GM12878 (cell line): Measurements from ENCODE around the gene CHD9. TPM values are rescaled to one million over a fixed set of nuclear protein-coding genes. Genes with fewer than 3 reads are reported as not detected.

ENCODE experiments used
- ATAC-seq: fragments of 200-7000 bp; cut with Tn5 transposase; 3 replicates; pipeline ENCODE4 v1.9.1; 2020; ENCODE audit warnings: mild to moderate bottlenecking, moderate library complexity
- BruUV-seq: library from RNA; stranded (reverse); fragments of 400-500 nt; replicated peaks from 2 replicates; lab custom pipeline; 2021; lab: Mats Ljungman, UMichigan
- CTCF ChIA-PET: fragments of 300-600 bp; sonication (Branson Sonifier 250); formaldehyde crosslinking; extraction: SDS; loops from one replicate; lab custom pipeline; 2021; ENCODE audit warnings: inconsistent platforms; lab: Yijun Ruan, JAX
- POLR2A ChIA-PET: fragments of 350-600 bp; formaldehyde crosslinking; extraction: SDS; loops from one replicate; lab custom pipeline; 2021; ENCODE audit warnings: inconsistent platforms; lab: Charles Lee
- RAD21 ChIA-PET: fragments of 300-600 bp; sonication (Branson Sonifier 250); formaldehyde crosslinking; loops from one replicate; lab custom pipeline; 2023; ENCODE audit warnings: antibody characterized with exemption; ENCODE audit not compliant: unreplicated experiment; lab: Charles Lee
- SMC1A ChIA-PET: fragments of 300-600 bp; sonication (Branson Sonifier 250); formaldehyde crosslinking; loops from one replicate; lab custom pipeline; 2023; ENCODE audit not compliant: unreplicated experiment, uncharacterized antibody; lab: Charles Lee
- DNase-seq: peaks from one replicate; pipeline ENCODE4 v3.0.0-alpha.2; 2011; ENCODE audit warnings: low read depth, low spot score
- FAIRE-seq: peaks from 3 replicates; lab custom pipeline; 2011; peaks lifted over from hg19 to GRCh38; lab: Jason Lieb, UNC
- H2AFZ ChIP-seq: 2 replicates; pipeline ENCODE4 v1.6.0; 2011; ENCODE audit warnings: low read depth, low read length, control low read depth; ENCODE audit not compliant: control insufficient read depth
- H3K27ac ChIP-seq: 2 replicates; pipeline ENCODE4 v1.5.1; 2011; ENCODE audit warnings: control low read depth; ENCODE audit not compliant: control insufficient read depth, insufficient read depth
- H3K27me3 ChIP-seq, 2 experiments: replicated peaks in 1 of 2; 2 replicates each; pipeline versions ENCODE4 v1.6.0 to v1.6.1; 2011; ENCODE audit warnings: low read length in 1 of 2; ENCODE audit not compliant: control insufficient read depth in 2 of 2, insufficient read depth in 2 of 2
- H3K36me3 ChIP-seq, 2 experiments: 2 replicates each; pipeline ENCODE4 v1.5.1; 2011; ENCODE audit warnings: low read length in 1 of 2; ENCODE audit not compliant: control insufficient read depth in 2 of 2, insufficient read depth in 2 of 2
- H3K4me1 ChIP-seq: 2 replicates; pipeline ENCODE4 v1.6.1; 2011; ENCODE audit warnings: mild to moderate bottlenecking, low read length, moderate library complexity, mixed read lengths; ENCODE audit not compliant: control insufficient read depth, insufficient read depth
- H3K4me2 ChIP-seq: 2 replicates; pipeline ENCODE4 v1.6.0; 2011; ENCODE audit warnings: control low read depth; ENCODE audit not compliant: control insufficient read depth, insufficient read depth
- H3K4me3 ChIP-seq: fragments of 200-600 bp; sonication (generic); 2 replicates; pipeline ENCODE4 v1.5.1; 2016
- H3K79me2 ChIP-seq: 2 replicates; pipeline ENCODE4 v1.6.0; 2011; ENCODE audit warnings: low read length; ENCODE audit not compliant: control insufficient read depth, insufficient read depth
- H3K9ac ChIP-seq: 2 replicates; pipeline ENCODE4 v1.8.0; 2011; ENCODE audit warnings: low read length, control low read depth, mixed read lengths; ENCODE audit not compliant: control insufficient read depth, insufficient read depth
- H3K9me3 ChIP-seq: replicated peaks from 3 replicates; pipeline ENCODE4 v1.5.1; 2011; ENCODE audit warnings: mild to moderate bottlenecking, low read length; ENCODE audit not compliant: control insufficient read depth, insufficient read depth
- H4K20me1 ChIP-seq: 2 replicates; pipeline ENCODE4 v1.6.0; 2011; ENCODE audit not compliant: control insufficient read depth, insufficient read depth
- EED ChIP-seq: sonication (generic); IDR thresholded peaks from 2 replicates; pipeline ENCODE4 v1.6.1; 2016; ENCODE audit warnings: antibody characterized with exemption, low read depth
- HDAC6 ChIP-seq: fragments of 200-600 bp; sonication (generic); IDR thresholded peaks from one replicate; pipeline ENCODE4 v1.8.0; 2017; ENCODE audit warnings: antibody characterized with exemption; ENCODE audit not compliant: unreplicated experiment
- KLF5 ChIP-seq: fragments of 450-650 bp; IDR thresholded peaks from 2 replicates; pipeline ENCODE4 v1.6.1; 2014; ENCODE audit warnings: mild to moderate bottlenecking; ENCODE audit not compliant: partially characterized antibody
- NFYB ChIP-seq: IDR thresholded peaks from 2 replicates; pipeline ENCODE4 v1.6.1; 2011; ENCODE audit warnings: low read depth, mild to moderate bottlenecking, low read length, improper control_type of control experiment, moderate library complexity; ENCODE audit not compliant: insufficient read depth
- SP1 ChIP-seq: IDR thresholded peaks from one replicate; pipeline ENCODE4 v1.6.1; 2011; ENCODE audit warnings: low read depth, low read length
- SREBF1 ChIP-seq: IDR thresholded peaks from 2 replicates; pipeline ENCODE4 v1.6.1; 2012; ENCODE audit warnings: mild to moderate bottlenecking, low read length
- TCF3 ChIP-seq: IDR thresholded peaks from 2 replicates; pipeline ENCODE4 v1.6.1; 2012; ENCODE audit warnings: low read depth, mild to moderate bottlenecking, low read length, borderline replicate concordance; ENCODE audit not compliant: insufficient read depth
- YBX1 ChIP-seq: fragments of 450-650 bp; IDR thresholded peaks from 2 replicates; pipeline ENCODE4 v1.6.1; 2016; ENCODE audit warnings: antibody characterized with exemption
- ZNF622 ChIP-seq: fragments of 450-650 bp; IDR thresholded peaks from 2 replicates; pipeline ENCODE4 v1.6.1; 2017; ENCODE audit warnings: mild to moderate bottlenecking, inconsistent platforms
- WGBS: methylation state at CpG from one replicate; pipeline ENCODE4 v1.1.6; 2016; ENCODE audit warnings: low lambda C conversion rate; ENCODE audit not compliant: insufficient replicate concordance, insufficient coverage; ENCODE audit errors: missing lambda C conversion rate; 5-methylcytosine and 5-hydroxymethylcytosine counted together
- in situ Hi-C: fragments of 300-500 bp; cut with MboI; formaldehyde crosslinking; loops from 9 replicates; pipeline ENCODE4 v1.14.3; 2018; ENCODE audit warnings: mixed read lengths
- intact Hi-C: fragments of 100-400 bp; cut with micrococcal nuclease; formaldehyde crosslinking; loops from one replicate; pipeline ENCODE4 v1.14.2; 2022; ENCODE audit not compliant: unreplicated experiment
- polyA plus RNA-seq, 11 experiments: library from polyadenylated mRNA; depleted of rRNA in 4 of 11; unstranded in 6 of 11; stranded (reverse) in 5 of 11; fragments of >200 nt; fragmentation: Nextera tagmentation in 4 of 11; fragmentation: Illumina TruSeq in 1 of 11; extraction: Ambion mirVana in 4 of 11; extraction: Trizol in 1 of 11; gene quantifications; 1 replicate in 1 of 11; 2 replicates in 10 of 11; pipeline versions ENCODE4 v1.2.1 to v1.2.3, GENCODE V29; 2011 to 2016; ENCODE audit warnings: inconsistent platforms in 2 of 11, missing spikeins in 2 of 11, low read depth in 1 of 11
- total RNA-seq, 4 experiments: library from RNA; depleted of rRNA in 3 of 4; stranded (reverse); fragments of >200 nt in 3 of 4; fragmentation: Illumina TruSeq in 1 of 4; extraction: Trizol in 1 of 4; gene quantifications; 2 replicates each; pipeline versions ENCODE4 v1.2.1 to v1.2.3, GENCODE V29; 2013 to 2021
- TF ChIP-seq, protein P1 (sequence below): fragments of 450-650 bp; IDR thresholded peaks from 2 replicates; pipeline ENCODE4 v1.6.1; 2017; ENCODE audit warnings: low read depth, mild to moderate bottlenecking, moderate library complexity
- TF ChIP-seq, protein P2 (sequence below): fragments of 450-650 bp; IDR thresholded peaks from 2 replicates; pipeline ENCODE4 v1.6.1; 2016; ENCODE audit warnings: mild to moderate bottlenecking
- TF ChIP-seq, protein P3 (sequence below), 3 experiments: IDR thresholded peaks in 2 of 3; conservative IDR thresholded peaks in 1 of 3; 2 replicates each; pipeline ENCODE4 v1.5.1; 2011; ENCODE audit warnings: low read depth in 3 of 3, low read length in 3 of 3, mild to moderate bottlenecking in 3 of 3, control low read depth in 2 of 3, moderate library complexity in 2 of 3, inconsistent platforms in 1 of 3, mixed read lengths in 1 of 3; ENCODE audit not compliant: control insufficient read depth in 2 of 3, insufficient read depth in 1 of 3; ENCODE audit errors: extremely low read depth in 1 of 3

Gene CHD9
- total and polyA plus RNA-seq, 10 of the 15 experiments (the other 5 are each of a cell fraction or from before 2014, with no cell fraction given) = 29.2 to 95.7 (median 54.3) TPM

DNA sequence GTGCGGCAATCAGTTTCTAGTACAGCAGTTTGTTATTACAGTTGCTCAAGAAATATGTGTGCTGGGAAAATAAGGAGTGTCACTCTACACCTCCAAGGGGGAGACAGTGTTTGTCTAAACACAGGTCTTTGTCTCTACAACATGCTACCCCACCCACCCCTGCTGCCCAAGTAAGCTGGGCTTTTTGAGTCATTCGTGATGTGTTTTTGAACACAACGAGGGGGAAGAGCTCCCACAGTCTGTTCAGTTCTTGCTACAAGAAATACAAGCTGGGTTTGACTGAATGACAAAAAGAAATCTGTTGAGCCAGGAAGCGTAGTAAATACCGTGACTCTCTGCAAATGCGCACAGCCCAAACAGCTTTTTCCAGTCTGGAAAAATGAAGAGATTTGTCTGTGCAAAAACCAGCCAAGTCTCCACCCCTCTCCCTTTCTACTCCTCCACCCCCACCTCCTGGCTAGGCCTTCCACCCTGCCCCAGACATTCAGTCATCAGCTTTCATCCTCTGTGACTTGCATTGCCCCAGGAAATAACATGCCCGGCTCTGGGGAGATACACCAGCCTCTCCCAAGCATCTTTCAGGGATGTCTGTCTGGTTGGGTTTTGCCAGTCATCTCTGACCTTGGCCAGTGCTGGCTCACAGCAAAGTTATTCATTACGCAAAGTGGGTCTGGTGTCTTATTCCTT lies 25.7 kb downstream of the CHD9 start:
- in situ Hi-C loops = no loop called here
- no peak for FAIRE-seq
- 76% methylated on average over 8 of the region's 8 CpGs for WGBS
- no peak for ATAC-seq
- TF ChIP-seq SP1 (no peak), NFYB (no peak), EED (no peak), TCF3 (no peak), SREBF1 (no peak), ZNF622 (no peak), KLF5 (no peak), HDAC6 (no peak), YBX1 (no peak)
- TF ChIP-seq, protein P1, sequence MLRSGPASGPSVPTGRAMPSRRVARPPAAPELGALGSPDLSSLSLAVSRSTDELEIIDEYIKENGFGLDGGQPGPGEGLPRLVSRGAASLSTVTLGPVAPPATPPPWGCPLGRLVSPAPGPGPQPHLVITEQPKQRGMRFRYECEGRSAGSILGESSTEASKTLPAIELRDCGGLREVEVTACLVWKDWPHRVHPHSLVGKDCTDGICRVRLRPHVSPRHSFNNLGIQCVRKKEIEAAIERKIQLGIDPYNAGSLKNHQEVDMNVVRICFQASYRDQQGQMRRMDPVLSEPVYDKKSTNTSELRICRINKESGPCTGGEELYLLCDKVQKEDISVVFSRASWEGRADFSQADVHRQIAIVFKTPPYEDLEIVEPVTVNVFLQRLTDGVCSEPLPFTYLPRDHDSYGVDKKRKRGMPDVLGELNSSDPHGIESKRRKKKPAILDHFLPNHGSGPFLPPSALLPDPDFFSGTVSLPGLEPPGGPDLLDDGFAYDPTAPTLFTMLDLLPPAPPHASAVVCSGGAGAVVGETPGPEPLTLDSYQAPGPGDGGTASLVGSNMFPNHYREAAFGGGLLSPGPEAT = no peak
- TF ChIP-seq, protein P2, sequence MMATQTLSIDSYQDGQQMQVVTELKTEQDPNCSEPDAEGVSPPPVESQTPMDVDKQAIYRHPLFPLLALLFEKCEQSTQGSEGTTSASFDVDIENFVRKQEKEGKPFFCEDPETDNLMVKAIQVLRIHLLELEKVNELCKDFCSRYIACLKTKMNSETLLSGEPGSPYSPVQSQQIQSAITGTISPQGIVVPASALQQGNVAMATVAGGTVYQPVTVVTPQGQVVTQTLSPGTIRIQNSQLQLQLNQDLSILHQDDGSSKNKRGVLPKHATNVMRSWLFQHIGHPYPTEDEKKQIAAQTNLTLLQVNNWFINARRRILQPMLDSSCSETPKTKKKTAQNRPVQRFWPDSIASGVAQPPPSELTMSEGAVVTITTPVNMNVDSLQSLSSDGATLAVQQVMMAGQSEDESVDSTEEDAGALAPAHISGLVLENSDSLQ = no peak
- TF ChIP-seq, protein P3, sequence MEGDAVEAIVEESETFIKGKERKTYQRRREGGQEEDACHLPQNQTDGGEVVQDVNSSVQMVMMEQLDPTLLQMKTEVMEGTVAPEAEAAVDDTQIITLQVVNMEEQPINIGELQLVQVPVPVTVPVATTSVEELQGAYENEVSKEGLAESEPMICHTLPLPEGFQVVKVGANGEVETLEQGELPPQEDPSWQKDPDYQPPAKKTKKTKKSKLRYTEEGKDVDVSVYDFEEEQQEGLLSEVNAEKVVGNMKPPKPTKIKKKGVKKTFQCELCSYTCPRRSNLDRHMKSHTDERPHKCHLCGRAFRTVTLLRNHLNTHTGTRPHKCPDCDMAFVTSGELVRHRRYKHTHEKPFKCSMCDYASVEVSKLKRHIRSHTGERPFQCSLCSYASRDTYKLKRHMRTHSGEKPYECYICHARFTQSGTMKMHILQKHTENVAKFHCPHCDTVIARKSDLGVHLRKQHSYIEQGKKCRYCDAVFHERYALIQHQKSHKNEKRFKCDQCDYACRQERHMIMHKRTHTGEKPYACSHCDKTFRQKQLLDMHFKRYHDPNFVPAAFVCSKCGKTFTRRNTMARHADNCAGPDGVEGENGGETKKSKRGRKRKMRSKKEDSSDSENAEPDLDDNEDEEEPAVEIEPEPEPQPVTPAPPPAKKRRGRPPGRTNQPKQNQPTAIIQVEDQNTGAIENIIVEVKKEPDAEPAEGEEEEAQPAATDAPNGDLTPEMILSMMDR (IDR thresholded peaks at IDR 0.05 in 2 of 3, conservative IDR thresholded peaks at IDR 0.05 in 1 of 3; ENCODE audit: control insufficient read depth in 2 of 3, extremely low read depth in 1 of 3, insufficient read depth in 1 of 3, low read depth in 3 of 3, low read length in 3 of 3) = no peak
- Histone ChIP-seq H2AFZ (no peak overlapping the region), H3K79me2 (peaks cover 12% of the 10 kb centered on the region), H3K4me1 (peaks cover 4% of the 10 kb centered on the region; the same call in 1 of the 2 replicates), H3K27ac (no peak overlapping the region), H3K36me3 (no peaks in the 10 kb centered on the region; a peak in 3 of 4 replicates), H3K9ac (no peak overlapping the region), H3K9me3 (peaks cover 2% of the 10 kb centered on the region; the same call in 1 of the 3 replicates), H3K4me2 (no peak overlapping the region), H3K4me3 (no peak overlapping the region), H3K27me3 (no peaks in the 10 kb centered on the region), H4K20me1 (no peaks in the 10 kb centered on the region)
- ChIA-PET CTCF (interaction anchor here (0.7 kb wide), 1 partner anchor 14 kb away, joined by 3 read pairs; no protein-coding TSS in a partner anchor), SMC1A (interaction anchor here (0.9 to 2.1 kb wide), 6 partner anchors 9 to 129 kb away, joined by 3 to 12 read pairs (median 4); no protein-coding TSS in a partner anchor), RAD21 (interaction anchor here (0.6 to 3.3 kb wide), 2 partner anchors 10 to 15 kb away, joined by 3 to 15 read pairs; no protein-coding TSS in a partner anchor), POLR2A (interaction anchor here (2.0 to 2.6 kb wide), 2 partner anchors 12 to 31 kb away, joined by 7 to 12 read pairs; no protein-coding TSS in a partner anchor)
- intact Hi-C loops = no loop called here
- DNase-seq = no peak
- no TSS peak for BruUV-seq
